Endodermal cell (in vitro differentiated cells): ENCODE results near the gene IHH. TPM values are rescaled to one million over a fixed set of nuclear protein-coding genes. Genes with fewer than 3 reads are reported as not detected.

Source experiments
- DNase-seq: peaks from one replicate; pipeline ENCODE4 v3.0.0-alpha.2; 2017
- H3K27ac ChIP-seq: 2 replicates; pipeline ENCODE4 v1.5.1; 2013; ENCODE audit warnings: mild to moderate bottlenecking, low read depth, low read length, moderate library complexity
- H3K27me3 ChIP-seq: 2 replicates; pipeline ENCODE4 v1.6.1; 2013; ENCODE audit warnings: mild to moderate bottlenecking, low read length, moderate library complexity; ENCODE audit not compliant: insufficient read depth, control insufficient read depth, poor library complexity, severe bottlenecking
- H3K36me3 ChIP-seq: 2 replicates; pipeline ENCODE4 v1.7.0; 2013; ENCODE audit warnings: mild to moderate bottlenecking, low read length, moderate library complexity; ENCODE audit not compliant: control insufficient read depth, insufficient read depth
- H3K4me1 ChIP-seq: one replicate; pipeline ENCODE4 v1.7.0; 2013; ENCODE audit warnings: low read length; ENCODE audit not compliant: control insufficient read depth, insufficient read depth
- H3K4me3 ChIP-seq: 2 replicates; pipeline ENCODE4 v1.5.1; 2013; ENCODE audit warnings: mild to moderate bottlenecking, low read length, moderate library complexity
- H3K9ac ChIP-seq: 2 replicates; pipeline ENCODE4 v1.6.1; 2013; ENCODE audit warnings: mild to moderate bottlenecking, low read length, moderate library complexity; ENCODE audit not compliant: poor library complexity, severe bottlenecking; ENCODE audit errors: extremely low read depth
- H3K9me3 ChIP-seq: 2 replicates; pipeline ENCODE4 v1.6.1; 2013; ENCODE audit warnings: mild to moderate bottlenecking, low read length, moderate library complexity; ENCODE audit not compliant: control insufficient read depth
- H3K27ac Mint-ChIP-seq: 2 replicates; pipeline ENCODE4 v1.8.0; 2020; ENCODE audit warnings: mixed read lengths
- H3K27me3 Mint-ChIP-seq: 2 replicates; pipeline ENCODE4 v1.8.0; 2021; ENCODE audit warnings: mild to moderate bottlenecking, mixed read lengths; ENCODE audit not compliant: insufficient read depth
- H3K36me3 Mint-ChIP-seq: 2 replicates; pipeline ENCODE4 v1.8.0; 2020; ENCODE audit warnings: low read depth, mixed read lengths
- H3K4me1 Mint-ChIP-seq: 2 replicates; pipeline ENCODE4 v1.8.0; 2020; ENCODE audit warnings: mixed read lengths
- H3K4me3 Mint-ChIP-seq: 2 replicates; pipeline ENCODE4 v1.8.0; 2020; ENCODE audit warnings: mild to moderate bottlenecking, moderate library complexity, mixed read lengths
- H3K9me3 Mint-ChIP-seq: 2 replicates; pipeline ENCODE4 v1.8.0; 2020; ENCODE audit warnings: mild to moderate bottlenecking, mixed read lengths
- WGBS, 2 experiments: methylation state at CpG; one replicate each; pipeline versions ENCODE4 v1.1.5 to v1.1.7; 2013; ENCODE audit warnings: missing lambda C conversion rate in 2 of 2, mixed read lengths in 1 of 2; ENCODE audit not compliant: insufficient coverage in 1 of 2, insufficient read length in 1 of 2; 5-methylcytosine and 5-hydroxymethylcytosine counted together
- total RNA-seq, 2 donors: library from RNA; stranded (reverse); fragmentation: NEBNext Ultra II Directional in 1 of 2; extraction: Animal tissue kit (Norgen Biotek cat#: 25700) in 1 of 2; gene quantifications; 2 replicates in 1 of 2; 3 replicates in 1 of 2; pipeline ENCODE4 v1.2.1, GENCODE V29; 2021
- TF ChIP-seq, protein P1 (sequence below): fragments of 200-600 bp; sonication (generic); conservative IDR thresholded peaks from 2 replicates; pipeline ENCODE4 v1.5.0; 2021; ENCODE audit warnings: antibody characterized with exemption, mild to moderate bottlenecking

IHH gene
- total RNA-seq, 2 donors from 2014 or later: 2.1 to 10.3 TPM

DNA sequence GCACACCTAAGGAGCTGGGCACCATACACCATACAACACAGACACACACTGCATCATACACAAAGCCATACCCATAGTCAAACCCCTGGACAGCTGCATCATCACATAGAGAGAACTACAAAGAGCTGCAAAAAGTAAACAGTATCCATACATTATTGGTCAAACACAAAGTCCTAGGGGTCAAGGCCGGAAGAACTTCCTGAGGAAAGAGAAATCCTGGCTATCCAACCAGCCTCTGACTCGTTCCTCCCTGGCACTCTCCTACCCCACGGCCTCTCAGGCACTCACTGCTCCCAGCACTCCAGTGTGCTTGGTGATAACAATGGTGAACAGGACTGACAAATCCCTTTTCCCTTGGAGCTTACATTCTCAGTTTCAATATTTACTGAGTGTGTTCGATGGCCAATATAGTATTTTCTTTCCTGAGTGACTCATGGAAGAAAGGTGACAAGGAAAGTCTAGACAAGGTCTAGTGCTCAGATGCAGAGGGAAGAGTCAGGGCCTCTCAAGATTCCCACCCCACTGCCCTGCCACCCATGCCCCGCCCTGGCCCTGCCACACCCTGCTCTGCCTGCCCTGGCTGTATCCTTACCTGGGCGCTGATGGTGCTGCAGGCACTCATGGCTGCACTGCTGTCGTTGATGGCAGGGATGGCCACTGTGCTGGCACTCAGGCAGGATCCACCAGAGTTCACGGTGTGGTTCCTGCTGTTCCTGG lies 22.8 kb downstream of the IHH start:
- TF ChIP-seq, protein P1, sequence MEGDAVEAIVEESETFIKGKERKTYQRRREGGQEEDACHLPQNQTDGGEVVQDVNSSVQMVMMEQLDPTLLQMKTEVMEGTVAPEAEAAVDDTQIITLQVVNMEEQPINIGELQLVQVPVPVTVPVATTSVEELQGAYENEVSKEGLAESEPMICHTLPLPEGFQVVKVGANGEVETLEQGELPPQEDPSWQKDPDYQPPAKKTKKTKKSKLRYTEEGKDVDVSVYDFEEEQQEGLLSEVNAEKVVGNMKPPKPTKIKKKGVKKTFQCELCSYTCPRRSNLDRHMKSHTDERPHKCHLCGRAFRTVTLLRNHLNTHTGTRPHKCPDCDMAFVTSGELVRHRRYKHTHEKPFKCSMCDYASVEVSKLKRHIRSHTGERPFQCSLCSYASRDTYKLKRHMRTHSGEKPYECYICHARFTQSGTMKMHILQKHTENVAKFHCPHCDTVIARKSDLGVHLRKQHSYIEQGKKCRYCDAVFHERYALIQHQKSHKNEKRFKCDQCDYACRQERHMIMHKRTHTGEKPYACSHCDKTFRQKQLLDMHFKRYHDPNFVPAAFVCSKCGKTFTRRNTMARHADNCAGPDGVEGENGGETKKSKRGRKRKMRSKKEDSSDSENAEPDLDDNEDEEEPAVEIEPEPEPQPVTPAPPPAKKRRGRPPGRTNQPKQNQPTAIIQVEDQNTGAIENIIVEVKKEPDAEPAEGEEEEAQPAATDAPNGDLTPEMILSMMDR: no peak
- Mint-ChIP-seq H3K27me3 (peaks cover 76% of the 10 kb centered on the region), H3K9me3 (no peaks in the 10 kb centered on the region), H3K27ac (no peak overlapping the region), H3K36me3 (no peaks in the 10 kb centered on the region), H3K4me3 (no peak overlapping the region), H3K4me1 (peaks cover 3% of the 10 kb centered on the region)
- no peak overlapping the region for H3K4me3 ChIP-seq
- no peak overlapping the region for H3K9ac ChIP-seq
- no peak for DNase-seq
- H3K27me3 ChIP-seq: peaks cover 84% of the 10 kb centered on the region
- no peaks in the 10 kb centered on the region for H3K9me3 ChIP-seq
- H3K27ac ChIP-seq: no peak overlapping the region
- 61 to 64% methylated on average over 4 to 8 of the region's 8 CpGs for WGBS, 2 experiments
- no peaks in the 10 kb centered on the region for H3K4me1 ChIP-seq
- H3K36me3 ChIP-seq: no peaks in the 10 kb centered on the region

DNA sequence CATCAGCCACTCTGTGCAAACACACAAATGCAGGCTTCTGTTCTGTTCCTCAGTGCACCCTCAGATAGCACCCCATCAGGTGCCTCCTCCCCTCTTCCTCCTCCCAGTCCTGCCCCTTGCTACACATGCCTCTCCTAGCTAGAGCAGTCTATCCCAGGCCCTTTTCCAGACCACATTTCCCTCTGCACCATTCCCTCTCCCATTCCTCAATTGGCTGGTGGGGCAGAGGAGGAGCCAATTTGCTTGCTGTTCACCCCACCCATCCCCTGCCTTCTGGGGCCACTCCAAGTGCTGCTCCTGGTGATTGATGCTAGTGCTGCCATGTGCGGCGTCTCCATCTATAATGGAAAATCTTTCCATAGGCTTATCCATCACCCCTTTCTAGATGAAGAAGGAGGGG lies 24.8 kb downstream of the IHH start:
- H3K4me1 ChIP-seq: no peaks in the 10 kb centered on the region
- TF ChIP-seq, protein P1: no peak
- no peak overlapping the region for H3K27ac Mint-ChIP-seq
- H3K36me3 ChIP-seq: no peaks in the 10 kb centered on the region
- H3K4me1 Mint-ChIP-seq: no peaks in the 10 kb centered on the region
- DNase-seq: no peak
- H3K27ac ChIP-seq: no peak overlapping the region
- no peak overlapping the region for H3K4me3 ChIP-seq
- 89% methylated on average over 2 of the region's 2 CpGs; no CpG with 5 or more reads in 1 of the 2 experiments for WGBS, 2 experiments
- no peak overlapping the region for H3K4me3 Mint-ChIP-seq
- H3K36me3 Mint-ChIP-seq: no peaks in the 10 kb centered on the region
- H3K27me3 Mint-ChIP-seq: peaks cover 66% of the 10 kb centered on the region
- H3K27me3 ChIP-seq: peaks cover 73% of the 10 kb centered on the region
- no peaks in the 10 kb centered on the region for H3K9me3 Mint-ChIP-seq
- H3K9me3 ChIP-seq: no peaks in the 10 kb centered on the region
- H3K9ac ChIP-seq: no peak overlapping the region

DNA sequence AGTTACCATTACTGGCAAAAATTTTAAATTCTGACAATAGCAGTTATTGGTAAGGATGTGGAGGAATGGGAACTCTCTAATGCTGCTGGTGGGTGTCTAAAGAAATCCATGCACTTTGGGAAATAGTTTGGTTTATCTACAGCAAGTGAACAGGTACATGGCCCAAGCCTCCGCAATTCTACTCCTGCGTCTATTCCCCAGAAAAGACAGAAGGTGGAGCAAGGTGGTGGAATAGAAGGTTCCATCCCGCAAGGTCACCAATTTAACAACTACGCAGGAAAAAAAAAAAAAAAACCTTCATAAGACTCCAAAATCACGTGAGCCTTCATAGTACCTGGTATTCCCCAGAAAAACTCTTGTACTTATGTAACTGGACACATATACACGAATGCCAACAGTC lies 25.9 kb downstream of the IHH start:
- Mint-ChIP-seq H3K9me3 (no peaks in the 10 kb centered on the region), H3K4me1 (peaks cover 2% of the 10 kb centered on the region), H3K27me3 (peaks cover 59% of the 10 kb centered on the region), H3K27ac (no peak overlapping the region), H3K4me3 (no peak overlapping the region), H3K36me3 (no peaks in the 10 kb centered on the region)
- DNase-seq: no peak
- 58 to 67% methylated on average over 3 to 6 of the region's 6 CpGs for WGBS, 2 experiments
- Histone ChIP-seq H3K27ac (no peak overlapping the region), H3K9ac (no peak overlapping the region), H3K4me1 (no peaks in the 10 kb centered on the region), H3K27me3 (peaks cover 64% of the 10 kb centered on the region), H3K4me3 (no peak overlapping the region), H3K36me3 (no peaks in the 10 kb centered on the region), H3K9me3 (no peaks in the 10 kb centered on the region)
- TF ChIP-seq, protein P1: peak; percentile 51
